ENCODE data around the gene TNFSF15. TPM values are rescaled to one million over a fixed set of nuclear protein-coding genes. Genes with fewer than 3 reads are reported as not detected.

Gene TNFSF15
- total and polyA plus RNA-seq, 2 experiments from 2014 or later: 0.06 to 0.07 TPM

- no peak for TF ChIP-seq ZNF114 (CRISPR knock-in tag; IDR thresholded peaks at IDR 0.05)
- TF ChIP-seq ZNF462 (CRISPR knock-in tag; IDR thresholded peaks at IDR 0.05): no peak
- no peak for TF ChIP-seq EZH2 (IDR thresholded peaks at IDR 0.05; ENCODE audit: low read depth, unreplicated experiment)
- TF ChIP-seq NANOG (IDR thresholded peaks at IDR 0.05; ENCODE audit: borderline replicate concordance): no peak
- no peak for TF ChIP-seq STAT1 (IDR thresholded peaks at IDR 0.05; ENCODE audit: unreplicated experiment)
Observed at GRCh38 chr9:114828303-114828650, 22.4 kb upstream of the TNFSF15 start (continued).

GRCh38 chr9:114827641-114828302, 21.9 kb upstream of the TNFSF15 start:
- Histone ChIP-seq H3K9me2 (ENCODE audit: insufficient read depth) (no peaks in the 10 kb centered on the region), H3K4me3 (no peak overlapping the region), H3K27ac (ENCODE audit: low read depth) (no peak overlapping the region), H3K27me3 (ENCODE audit: insufficient read depth) (no peaks in the 10 kb centered on the region), H3K4me2 (no peak overlapping the region), H4K20me1 (replicated peaks; ENCODE audit: insufficient read depth) (no peaks in the 10 kb centered on the region), H3K4me1 (ENCODE audit: insufficient read depth) (no peaks in the 10 kb centered on the region), H3K79me2 (replicated peaks; ENCODE audit: insufficient read depth) (no peaks in the 10 kb centered on the region), H2AFZ (no peak overlapping the region), H3K36me3 (ENCODE audit: insufficient read depth) (no peaks in the 10 kb centered on the region), H3F3A (replicated peaks; ENCODE audit: low read depth) (no peaks in the 10 kb centered on the region)
- Mint-ChIP-seq H3K9me3 (no peaks in the 10 kb centered on the region), H3K36me3 (ENCODE audit: low read depth) (no peaks in the 10 kb centered on the region), H3K27me3 (ENCODE audit: insufficient read depth, low read depth, poor library complexity) (peaks cover 7% of the 10 kb centered on the region), H3K4me1 (no peaks in the 10 kb centered on the region), H3K4me3 (no peak overlapping the region), H3K27ac (no peak overlapping the region)
- DNase-seq (ENCODE audit: low spot score): no peak
- ATAC-seq: no peak
- TF ChIP-seq POLR2AphosphoS5 (IDR thresholded peaks at IDR 0.05; ENCODE audit: low read depth): no peak
- TF ChIP-seq NANOG (IDR thresholded peaks at IDR 0.05; ENCODE audit: borderline replicate concordance): no peak
- no peak for TF ChIP-seq STAT1 (IDR thresholded peaks at IDR 0.05; ENCODE audit: unreplicated experiment)
- no peak for TF ChIP-seq JUNB (IDR thresholded peaks at IDR 0.05; ENCODE audit: unreplicated experiment)
- no peak for TF ChIP-seq CREB1 (CRISPR knock-in tag; IDR thresholded peaks at IDR 0.05; ENCODE audit: low read depth)
- no peak for TF ChIP-seq EZH2 (IDR thresholded peaks at IDR 0.05; ENCODE audit: low read depth, unreplicated experiment)
- TF ChIP-seq EZH2phosphoT487 (IDR thresholded peaks at IDR 0.05; ENCODE audit: unreplicated experiment): no peak
- no peak for TF ChIP-seq CTCF (conservative IDR thresholded peaks at IDR 0.05; ENCODE audit: low read depth in 2 of 2)
- no peak for TF ChIP-seq ZNF331 (CRISPR knock-in tag; IDR thresholded peaks at IDR 0.05; ENCODE audit: low read depth)

All from GM23338 (cell line).